ENCODE measurements around the gene LCA5.
A peak's percentile ranks its signal among the peaks of the same experiment; 100 is the strongest.
"Not testable (repeated sequence)": the region's sequence is repeated elsewhere in the genome, so short reads cannot be mapped to it uniquely, and the experiment has no call there.

The LCA5 gene

DNA sequence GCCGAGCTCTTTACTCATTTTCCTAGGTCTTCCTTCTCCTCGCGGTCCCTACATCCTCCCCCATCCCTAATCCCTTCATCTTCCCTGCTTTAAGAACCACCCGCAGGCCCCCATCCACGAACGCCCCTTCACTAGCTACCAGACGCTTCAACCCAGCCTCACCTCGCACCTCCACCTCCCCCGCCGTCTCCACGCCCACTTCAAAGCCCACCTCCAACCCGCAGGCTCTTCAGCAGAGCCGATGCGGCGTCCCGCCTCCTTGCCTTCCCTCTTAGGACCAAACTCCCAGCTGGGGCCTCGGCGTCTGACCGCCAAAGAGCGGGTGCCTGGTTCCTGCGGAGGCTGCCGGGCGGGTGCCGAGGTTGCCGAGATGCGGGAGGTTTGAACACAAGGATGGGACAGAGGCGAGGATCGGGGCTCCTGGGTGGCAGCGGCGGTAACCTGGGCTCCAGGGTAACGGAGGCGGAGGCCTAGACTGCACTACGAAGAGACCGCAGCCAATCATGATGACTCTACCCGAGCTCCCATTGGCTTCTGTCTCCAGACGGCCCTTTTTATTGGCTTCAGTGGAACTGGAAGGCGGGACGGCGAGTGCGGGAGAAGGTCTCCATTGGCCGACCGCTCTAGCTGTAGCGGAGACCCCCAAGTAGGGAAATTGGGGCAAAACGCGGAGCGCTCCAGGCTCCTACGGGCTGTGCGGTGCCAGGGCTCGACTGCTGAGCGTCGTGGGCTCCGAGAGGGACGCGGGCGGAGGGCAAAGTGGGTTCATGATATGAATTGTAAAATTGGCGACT is at the start of gene LCA5:
LCA5 (minus strand) TSS at position 477 of the 794 bp plus-strand sequence. CDS start 18,536 bp downstream, outside the sequence.
- peak; percentile 89 for DNase-seq

GRCh38 chr6:79586548-79586947 is 49.3 kb upstream of the LCA5 start:
- DNase-seq = no peak

DNA sequence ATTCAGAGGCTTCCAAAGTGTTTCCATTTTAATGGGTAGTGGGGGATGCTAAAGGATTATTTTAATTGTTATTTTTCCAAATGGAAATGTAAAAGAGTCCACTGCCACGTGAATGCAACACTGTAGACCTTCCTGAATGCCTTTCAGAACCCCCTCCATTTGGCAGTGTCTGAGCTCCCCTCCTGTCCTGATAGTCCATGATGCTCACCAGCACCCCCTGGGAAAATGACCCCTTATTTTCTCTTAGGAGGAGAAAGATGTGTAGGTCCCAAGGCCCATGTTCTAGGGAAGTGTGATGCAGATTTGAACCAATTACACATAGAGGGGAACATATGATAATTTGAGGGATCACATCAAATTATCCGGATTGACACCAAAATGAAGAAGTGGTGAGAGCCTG is 47.1 kb upstream of the LCA5 start:
- no peak for DNase-seq

GRCh38 chr6:79577926-79578325 is 40.7 kb upstream of the LCA5 start:
- not testable (repeated sequence) for DNase-seq

DNA sequence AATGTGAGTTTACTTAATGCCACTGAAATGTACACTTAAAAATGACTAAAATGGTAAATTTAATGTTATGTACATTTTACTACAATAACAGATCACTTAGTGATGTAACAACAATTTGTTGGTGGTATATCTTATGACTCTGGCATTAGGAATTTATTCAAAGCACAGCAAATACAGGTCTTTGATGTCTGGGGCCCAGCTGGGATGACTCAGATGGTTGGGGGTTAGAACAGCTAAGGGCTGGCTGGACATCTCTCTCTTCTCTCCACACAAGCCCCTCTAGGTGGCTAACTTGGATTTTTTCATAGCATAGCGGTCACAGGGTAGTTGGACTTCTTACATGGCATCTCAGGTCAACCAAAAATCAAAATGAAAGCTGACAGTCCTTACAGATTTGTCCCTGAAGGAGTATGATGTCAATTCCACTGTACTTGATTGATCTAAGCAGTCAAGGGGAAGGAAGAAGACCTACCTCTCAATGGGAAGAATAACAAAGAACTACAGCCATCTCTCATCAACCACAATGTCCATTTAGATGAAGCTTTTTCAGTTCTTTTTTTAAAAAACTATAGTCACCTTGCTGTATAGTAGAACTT is 37.5 kb upstream of the LCA5 start:
- no peak for DNase-seq

DNA sequence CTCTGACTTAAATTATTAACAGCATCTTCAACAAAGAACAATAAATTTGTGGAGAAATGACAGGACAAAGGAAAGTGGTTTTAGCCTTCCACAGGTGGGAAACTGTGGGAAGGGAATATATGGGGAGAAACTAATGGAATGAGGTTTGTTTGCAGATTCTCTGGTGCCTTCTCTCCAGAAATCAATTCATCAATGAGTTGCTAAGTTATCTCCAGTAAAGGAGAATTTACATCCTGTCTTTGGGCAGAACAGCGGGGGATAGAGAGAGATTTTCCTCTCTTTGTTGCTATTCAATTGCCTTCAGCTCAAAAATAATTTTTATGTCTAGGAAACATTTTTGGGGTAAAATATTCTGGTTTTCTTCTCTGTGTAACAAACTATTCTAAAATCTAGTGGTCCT is 36.9 kb upstream of the LCA5 start:
- DNase-seq = no peak

GRCh38 chr6:79571030-79571367 is 33.8 kb upstream of the LCA5 start:
- no peak for DNase-seq

GRCh38 chr6:79570129-79571029 is 33.1 kb upstream of the LCA5 start:
- no peak for DNase-seq

- no peak for DNase-seq
These were observed 31.8 kb upstream of the LCA5 start for GRCh38 chr6:79568996-79569395.

GRCh38 chr6:79564636-79565035 is 27.4 kb upstream of the LCA5 start:
- no peak for DNase-seq

DNA sequence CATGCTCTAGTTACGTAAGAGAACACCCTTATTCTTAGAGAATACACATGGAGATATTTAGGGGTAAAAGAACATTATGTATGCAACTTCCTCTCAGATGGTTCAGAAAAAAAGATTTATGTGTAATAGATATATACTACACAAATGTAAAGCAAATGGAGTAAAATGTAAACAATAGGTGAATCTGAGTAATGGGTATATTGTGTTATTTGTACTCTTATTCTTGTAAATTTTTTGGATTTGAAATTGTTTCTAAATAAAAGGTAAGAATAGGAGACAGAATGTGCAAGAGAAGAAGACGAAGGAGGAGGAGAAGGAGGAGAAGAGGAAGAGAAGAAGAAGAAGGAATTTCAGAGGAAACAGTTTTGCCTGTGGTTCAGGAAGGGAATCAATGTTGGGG is 22.5 kb upstream of the LCA5 start:
- DNase-seq = no peak

DNA sequence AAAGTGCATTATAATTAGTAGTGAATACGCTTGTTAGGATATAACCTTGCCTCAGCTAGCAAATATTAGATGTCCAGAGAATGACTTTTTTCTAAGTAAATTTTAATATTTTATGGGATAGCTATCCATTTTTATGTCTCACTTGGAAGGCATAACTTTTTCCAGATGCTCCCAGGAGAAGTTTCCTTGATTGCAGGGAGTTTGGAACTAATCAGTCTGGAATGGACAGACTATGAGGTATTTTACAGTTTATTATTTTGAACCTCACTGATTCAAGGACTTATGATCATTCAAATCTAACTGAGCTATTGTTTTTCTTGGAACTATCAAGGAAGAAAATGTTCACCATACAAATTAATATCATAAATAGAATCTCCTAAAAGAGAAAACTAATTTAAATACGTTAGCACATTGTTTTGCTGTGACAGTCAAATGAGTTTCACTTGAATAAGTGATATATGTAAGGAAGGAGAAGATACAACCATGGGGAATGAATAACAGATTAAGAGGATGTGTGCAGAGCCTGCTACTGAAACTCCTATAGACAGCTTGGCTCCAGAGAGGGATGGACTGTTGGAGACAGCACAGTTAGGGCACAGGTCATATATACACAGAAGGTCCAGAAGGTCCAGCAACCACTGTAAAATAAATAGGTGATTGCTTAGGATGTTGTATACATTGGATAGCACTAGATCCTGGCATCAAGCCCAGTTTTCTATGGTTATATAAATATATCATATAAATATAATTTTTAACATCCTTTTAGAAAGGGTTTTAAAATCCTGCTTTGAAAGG is 20.6 kb upstream of the LCA5 start:
- no peak for DNase-seq

DNA sequence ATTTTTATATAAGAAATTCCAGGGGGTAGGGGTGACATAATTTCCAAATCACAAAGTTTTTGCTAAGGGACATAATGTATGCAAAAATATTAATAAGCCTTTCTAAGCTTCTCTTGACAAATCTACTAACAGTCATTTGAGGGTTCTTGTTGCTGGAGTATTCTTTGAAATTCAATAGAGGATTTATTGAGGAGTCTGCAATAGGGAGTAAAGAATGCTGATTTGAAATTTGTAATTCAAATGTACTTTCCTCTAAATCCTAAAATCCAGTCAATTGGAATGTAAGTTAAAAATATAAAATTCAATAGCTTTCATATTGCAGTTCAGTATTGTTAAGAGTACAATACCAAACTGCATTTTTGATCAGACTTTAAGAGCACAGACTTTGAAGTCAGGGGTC is 17.1 kb upstream of the LCA5 start:
- no peak for DNase-seq

- DNase-seq = no peak
These were observed 14.2 kb upstream of the LCA5 start for GRCh38 chr6:79551401-79551800.

DNA sequence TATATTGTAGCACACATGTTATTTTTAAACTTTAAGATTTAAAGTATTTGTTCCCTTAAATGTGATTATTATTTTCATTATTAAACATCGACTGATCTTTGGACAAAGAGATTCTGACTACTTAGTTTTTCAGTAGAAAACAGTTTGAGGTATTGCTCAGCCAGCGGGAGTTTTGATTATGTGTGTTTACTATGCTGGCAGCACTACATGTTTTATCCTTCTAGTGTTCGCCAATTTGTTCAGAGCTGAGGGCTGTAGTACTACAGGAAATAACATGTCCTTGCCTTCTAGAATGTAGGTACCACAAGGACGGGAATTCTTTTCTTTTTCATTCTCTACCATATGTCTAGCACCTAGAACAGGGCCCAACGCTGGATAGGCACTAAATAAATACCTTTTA is 11.1 kb upstream of the LCA5 start:
- DNase-seq = no peak

GRCh38 chr6:79546186-79546585 is 9.0 kb upstream of the LCA5 start:
- DNase-seq = no peak

GRCh38 chr6:79544939-79545450 is 7.8 kb upstream of the LCA5 start:
- DNase-seq = no peak

- no peak for DNase-seq
These were observed 7.2 kb upstream of the LCA5 start for GRCh38 chr6:79544299-79544927.

GRCh38 chr6:79543886-79544285 is 6.7 kb upstream of the LCA5 start:
- no peak for DNase-seq

DNA sequence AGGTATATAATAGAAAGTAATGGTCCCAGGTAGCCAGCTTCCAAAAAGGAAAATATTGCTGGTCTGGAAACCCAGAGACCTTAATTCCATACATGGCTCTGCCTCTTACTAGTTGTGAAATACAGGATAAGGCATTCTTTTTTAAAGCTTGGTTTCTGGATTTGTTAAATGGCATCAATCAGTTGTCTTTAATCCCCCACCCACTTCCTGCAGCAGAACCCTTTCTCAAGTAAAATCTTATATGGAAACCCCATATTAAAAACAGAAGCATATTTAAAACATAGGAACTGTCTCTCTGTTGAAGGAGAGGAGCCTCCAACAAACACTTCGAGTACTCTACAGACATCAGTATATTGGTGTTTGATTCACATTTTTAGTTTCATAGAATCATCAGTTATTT is 6.2 kb upstream of the LCA5 start:
- no peak for DNase-seq

DNA sequence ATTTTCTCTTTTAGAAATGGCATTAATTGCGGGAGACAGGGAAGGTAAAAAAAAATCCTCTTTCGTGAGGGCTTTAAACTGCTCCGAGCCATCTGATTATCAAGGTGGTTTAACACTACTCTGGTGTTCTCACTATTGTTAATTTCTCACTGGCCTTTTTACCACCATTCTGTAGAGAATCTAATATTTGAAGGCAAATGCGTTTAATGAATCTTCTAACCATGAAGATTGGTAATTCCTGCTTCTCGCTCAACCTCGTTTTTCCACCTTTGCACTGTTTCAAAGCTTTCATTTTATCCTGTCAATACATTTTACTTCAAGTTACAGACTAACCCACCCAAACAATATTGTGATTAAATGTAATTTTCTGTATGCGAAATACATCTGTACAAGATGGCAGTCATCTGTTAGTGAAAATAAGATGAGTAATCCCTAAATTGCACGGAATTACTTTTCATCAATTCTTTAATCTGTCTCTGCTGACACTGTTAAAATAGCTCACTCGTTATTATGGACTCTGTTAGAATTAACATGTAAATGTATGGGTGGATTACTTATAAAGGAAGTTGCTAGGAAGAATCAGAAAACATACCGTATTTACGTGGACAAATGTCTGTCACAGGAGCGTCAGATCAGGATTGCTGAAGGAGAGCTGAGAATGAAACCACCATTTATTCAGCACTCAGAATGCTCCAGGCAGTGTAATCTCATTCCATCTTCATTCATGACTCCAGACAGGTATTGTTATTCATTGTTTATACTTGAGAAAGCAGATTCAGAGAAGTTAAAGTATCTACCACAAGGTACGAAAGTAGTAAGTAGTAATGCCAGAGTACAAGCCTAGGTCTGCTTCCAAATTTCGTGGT is 1.1 kb upstream of the LCA5 start:
- no peak for DNase-seq

Measured in activated CD8-positive, alpha-beta memory T cell treated with anti-CD3 and anti-CD28 coated beads for 24 hours (primary cell).